SK-N-SH (cell line): Measurements from ENCODE around the gene RFNG. TPM values are rescaled to one million over a fixed set of nuclear protein-coding genes. Genes with fewer than 3 reads are reported as not detected.

ENCODE experiments used
- CTCF ChIA-PET: fragments of 300-600, 350-600 bp; formaldehyde crosslinking; extraction: SDS; loops from one replicate; lab custom pipeline; 2021; lab: Yijun Ruan, JAX
- POLR2A ChIA-PET: fragments of 350-600 bp; sonication (Branson Sonifier 250); formaldehyde crosslinking; extraction: SDS; loops from one replicate; lab custom pipeline; 2020; ENCODE audit warnings: antibody characterized with exemption, inconsistent platforms; lab: Yijun Ruan, JAX
- DNase-seq: peaks from one replicate; pipeline ENCODE4 v3.0.0; 2012
- H2AFZ ChIP-seq: fragments of 200-600 bp; sonication (generic); 2 replicates; pipeline ENCODE4 v1.8.1; 2016; ENCODE audit warnings: antibody characterized with exemption, mild to moderate bottlenecking, low read depth
- H3F3A ChIP-seq: fragments of 200-600 bp; sonication (generic); replicated peaks from 2 replicates; pipeline ENCODE3; 2016; ENCODE audit warnings: antibody characterized with exemption, mild to moderate bottlenecking; ENCODE audit not compliant: insufficient read depth
- H3K27ac ChIP-seq, 2 experiments: fragments of 200-500 bp in 1 of 2; fragments of 200-600 bp in 1 of 2; sonication (Bioruptor generic) in 1 of 2; sonication (generic), shearing (Covaris generic) in 1 of 2; 2 replicates each; pipeline versions ENCODE4 v1.5.1 to v1.6.1; 2014 to 2016; ENCODE audit warnings: low read depth in 2 of 2, inconsistent platforms in 1 of 2, low read length in 1 of 2, mild to moderate bottlenecking in 1 of 2, mixed read lengths in 1 of 2
- H3K27me3 ChIP-seq: fragments of 200-600 bp; sonication (generic), shearing (Covaris generic); 2 replicates; pipeline ENCODE4 v1.6.1; 2016; ENCODE audit warnings: mixed run types; ENCODE audit not compliant: insufficient read depth
- H3K36me3 ChIP-seq, 2 experiments: fragments of 200-500 bp in 1 of 2; fragments of 200-600 bp in 1 of 2; sonication (Bioruptor generic) in 1 of 2; sonication (generic) in 1 of 2; replicated peaks in 1 of 2; 2 replicates each; pipeline versions ENCODE3 to v1.5.1; 2014 to 2016; ENCODE audit warnings: low read length in 1 of 2, mild to moderate bottlenecking in 1 of 2; ENCODE audit not compliant: insufficient read depth in 2 of 2, control insufficient read depth in 1 of 2
- H3K4me1 ChIP-seq, 2 experiments: fragments of 200-500 bp in 1 of 2; fragments of 200-600 bp in 1 of 2; sonication (Bioruptor generic) in 1 of 2; sonication (generic), shearing (Covaris generic) in 1 of 2; 2 replicates each; pipeline versions ENCODE4 v1.5.1 to v1.6.1; 2014 to 2016; ENCODE audit warnings: low read depth in 1 of 2, low read length in 1 of 2, mixed run types in 1 of 2; ENCODE audit not compliant: insufficient read depth in 2 of 2, control insufficient read depth in 1 of 2
- H3K4me2 ChIP-seq: fragments of 200-600 bp; sonication (generic), shearing (Covaris generic); 2 replicates; pipeline ENCODE4 v1.6.1; 2017; ENCODE audit warnings: mixed run types
- H3K4me3 ChIP-seq, 2 experiments: fragments of 200-500 bp in 1 of 2; fragments of 200-600 bp in 1 of 2; sonication (Bioruptor generic) in 1 of 2; sonication (generic), shearing (Covaris generic) in 1 of 2; 2 replicates each; pipeline versions ENCODE4 v1.5.1 to v1.8.1; 2014 to 2016; ENCODE audit warnings: low read depth in 2 of 2, inconsistent platforms in 1 of 2, low read length in 1 of 2, mild to moderate bottlenecking in 1 of 2, mixed read lengths in 1 of 2, moderate library complexity in 1 of 2
- H3K79me2 ChIP-seq: fragments of 200-600 bp; sonication (generic); 2 replicates; pipeline ENCODE4 v1.8.1; 2017; ENCODE audit warnings: mild to moderate bottlenecking; ENCODE audit not compliant: insufficient read depth
- H3K9ac ChIP-seq: fragments of 200-600 bp; sonication (generic); 2 replicates; pipeline ENCODE4 v1.6.1; 2017; ENCODE audit warnings: mixed run types
- H3K9me2 ChIP-seq: fragments of 200-600 bp; sonication (generic); 2 replicates; pipeline ENCODE4 v1.6.1; 2017; ENCODE audit warnings: mixed run types
- H3K9me3 ChIP-seq: fragments of 200-600 bp; sonication (generic); 2 replicates; pipeline ENCODE4 v1.6.1; 2017; ENCODE audit warnings: mixed run types, mild to moderate bottlenecking, moderate library complexity
- H4K20me1 ChIP-seq: fragments of 200-600 bp; sonication (generic); 2 replicates; pipeline ENCODE4 v1.6.1; 2017; ENCODE audit warnings: mild to moderate bottlenecking, mixed run types; ENCODE audit not compliant: insufficient read depth
- ELF1 ChIP-seq: IDR thresholded peaks from 2 replicates; pipeline ENCODE4 v1.4.0; 2012
- EP300 ChIP-seq, 2 experiments: IDR thresholded peaks; 2 replicates each; pipeline versions ENCODE4 v1.4.0 to v1.6.1; 2012; ENCODE audit warnings: borderline replicate concordance in 1 of 2, low read depth in 1 of 2, low read length in 1 of 2
- GABPA ChIP-seq: IDR thresholded peaks from 2 replicates; pipeline ENCODE4 v1.4.0; 2012; ENCODE audit warnings: low read depth, mild to moderate bottlenecking
- GATA2 ChIP-seq: sonication (generic); formaldehyde crosslinking; IDR thresholded peaks from 2 replicates; pipeline ENCODE4 v1.5.0; 2020; ENCODE audit warnings: mild to moderate bottlenecking, missing genetic modification reagents
- MEF2A ChIP-seq: IDR thresholded peaks from 2 replicates; pipeline ENCODE4 v1.4.0; 2012; ENCODE audit warnings: low read depth, borderline replicate concordance
- NRF1 ChIP-seq: IDR thresholded peaks from 2 replicates; pipeline ENCODE4 v1.6.1; 2012; ENCODE audit warnings: low read depth, mild to moderate bottlenecking, low read length
- RAD21 ChIP-seq: IDR thresholded peaks from 2 replicates; pipeline ENCODE4 v1.6.1; 2012; ENCODE audit warnings: mild to moderate bottlenecking, low read length
- SMC3 ChIP-seq: IDR thresholded peaks from 2 replicates; pipeline ENCODE4 v1.6.1; 2012; ENCODE audit warnings: low read depth, low read length, improper control_type of control experiment
- TCF12 ChIP-seq: IDR thresholded peaks from 2 replicates; pipeline ENCODE4 v1.4.0; 2012
- YY1 ChIP-seq: IDR thresholded peaks from 2 replicates; pipeline ENCODE4 v1.4.0; 2012; ENCODE audit warnings: low read depth, mild to moderate bottlenecking
- WGBS: methylation state at CpG from one replicate; pipeline ENCODE4 v1.1.6; 2017; ENCODE audit warnings: low lambda C conversion rate; 5-methylcytosine and 5-hydroxymethylcytosine counted together
- polyA plus RNA-seq, 3 experiments: library from polyadenylated mRNA; depleted of rRNA; stranded (reverse); fragments of >200 nt; gene quantifications; 2 replicates each; pipeline ENCODE4 v1.2.3, GENCODE V29; 2012
- TF ChIP-seq, protein P1 (sequence below): fragments of 150-350 bp; IDR thresholded peaks from 2 replicates; pipeline ENCODE4 v1.6.1; 2016; ENCODE audit warnings: mild to moderate bottlenecking, low read depth, low read length
- TF ChIP-seq, protein P2 (sequence below): IDR thresholded peaks from 2 replicates; pipeline ENCODE4 v1.4.0; 2012; ENCODE audit warnings: low read depth
- TF ChIP-seq, protein P3 (sequence below): IDR thresholded peaks from 2 replicates; pipeline ENCODE4 v1.4.0; 2012; ENCODE audit warnings: low read depth, borderline replicate concordance
- TF ChIP-seq, protein P4 (sequence below): fragments of 200-600 bp; sonication (generic); IDR thresholded peaks from 2 replicates; pipeline ENCODE4 v1.6.1; 2017; ENCODE audit warnings: antibody characterized with exemption, mild to moderate bottlenecking, moderate library complexity

RFNG gene
- polyA plus RNA-seq, 1 of the 3 experiments (the other 2 are of a cell fraction), result 68.6 TPM

DNA sequence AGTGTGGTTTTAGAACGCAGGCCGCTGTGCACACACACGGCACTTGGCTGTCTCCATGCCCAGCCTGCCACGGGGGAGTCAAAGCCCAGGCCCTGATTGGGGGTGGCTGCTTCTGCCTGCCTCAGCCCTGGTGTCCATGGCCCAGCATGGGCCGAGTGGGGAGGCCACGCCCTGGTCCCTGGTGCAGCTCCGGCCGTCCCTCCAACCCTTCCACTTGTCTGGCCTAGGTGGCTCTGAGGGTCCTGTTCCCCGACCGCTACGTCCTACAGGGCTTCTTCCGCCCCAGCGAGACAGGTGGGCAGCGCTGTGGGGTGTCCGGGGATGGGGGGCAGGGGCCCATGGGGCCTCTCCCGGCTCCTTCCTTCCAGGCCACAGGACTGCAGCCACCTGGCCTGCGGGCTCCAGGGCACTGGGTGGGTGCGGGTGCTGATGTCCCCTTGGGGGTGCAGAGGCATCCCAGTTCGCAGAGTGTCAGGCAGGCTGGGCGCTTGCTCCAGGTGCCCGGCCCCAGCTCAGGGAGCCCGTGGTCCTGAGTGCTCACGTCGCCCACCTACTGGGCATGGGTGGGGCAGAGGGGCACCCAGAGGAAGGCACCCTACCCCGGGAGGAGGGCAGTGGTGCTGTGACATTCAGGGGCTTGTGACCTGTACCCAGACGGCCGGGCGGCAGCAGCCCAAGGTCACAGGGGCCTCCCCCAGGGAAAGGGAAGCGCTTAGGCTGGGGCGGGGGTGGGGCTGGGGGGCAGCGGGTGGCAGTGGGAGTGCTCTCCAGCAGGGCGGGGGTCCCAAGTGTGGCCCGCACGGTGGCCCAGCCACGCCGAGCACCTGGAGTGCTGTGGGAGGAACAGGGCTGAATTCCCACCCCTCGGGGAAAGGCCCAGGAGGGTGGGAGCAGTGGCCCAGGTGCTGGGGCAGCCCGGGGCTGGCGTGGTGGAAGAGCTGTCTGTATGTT is 40.8 kb downstream of the RFNG start:
- no peaks in the 10 kb centered on the region for H3K9me3 ChIP-seq
- H3K9me2 ChIP-seq, result no peaks in the 10 kb centered on the region
- no peaks in the 10 kb centered on the region for H3F3A ChIP-seq
- H3K79me2 ChIP-seq, result peaks cover 3% of the 10 kb centered on the region; the same call in 1 of the 2 replicates
- H3K4me1 ChIP-seq, result peaks cover 14 to 34% of the 10 kb centered on the region in 2 experiments; a peak in 3 of 4 replicates
- no peaks in the 10 kb centered on the region for H4K20me1 ChIP-seq
- ChIA-PET POLR2A (interaction anchor here (0.5 kb wide), 1 partner anchor 34 kb away, joined by 3 read pairs; no protein-coding TSS in a partner anchor), CTCF (interaction anchor here (1.1 to 35.7 kb wide), 3 partner anchors 11 to 45 kb away, joined by 4 to 1216 read pairs (median 68); partner anchors contain the start of genes CENPX, LRRC45 and NOTUM)
- no peak for DNase-seq
- H2AFZ ChIP-seq, result no peak overlapping the region
- TF ChIP-seq TCF12, result no peak
- H3K4me3 ChIP-seq, result no peak overlapping the region
- H3K9ac ChIP-seq, result no peak overlapping the region
- WGBS, result 96% methylated on average over 19 of the region's 39 CpGs
- H3K27me3 ChIP-seq, result no peaks in the 10 kb centered on the region
- H3K36me3 ChIP-seq, result no peaks in the 10 kb centered on the region
- no peak overlapping the region for H3K4me2 ChIP-seq
- no peak overlapping the region for H3K27ac ChIP-seq

DNA sequence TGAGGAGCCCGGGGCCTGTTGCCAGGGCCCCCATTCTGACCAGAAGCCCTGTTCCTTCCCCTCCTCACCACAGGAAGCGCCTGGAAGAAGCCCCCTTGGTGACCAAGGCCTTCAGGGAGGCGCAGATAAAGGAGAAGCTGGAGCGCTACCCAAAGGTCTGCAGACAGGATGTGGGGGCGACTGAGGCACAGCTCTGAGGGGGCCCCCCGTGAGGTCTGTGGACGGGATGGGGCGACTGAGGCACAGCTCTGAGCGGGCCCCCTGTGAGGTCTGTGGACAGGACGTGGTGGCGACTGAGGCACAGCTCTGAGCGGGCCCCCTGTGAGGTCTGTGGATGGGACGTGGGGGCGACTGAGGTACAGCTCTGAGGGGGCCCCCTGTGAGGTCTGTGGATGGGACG is 42.2 kb downstream of the RFNG start:
- ChIA-PET POLR2A (interaction anchor here (0.6 kb wide), 1 partner anchor 31 kb away, joined by 4 read pairs; no protein-coding TSS in a partner anchor), CTCF (interaction anchor here (6.6 to 35.7 kb wide), 2 partner anchors 12 to 43 kb away, joined by 68 to 1216 read pairs; partner anchors contain the start of genes CENPX, LRRC45 and NOTUM)
- no peaks in the 10 kb centered on the region for H4K20me1 ChIP-seq
- H3K4me2 ChIP-seq, result no peak overlapping the region
- H3K9me3 ChIP-seq, result no peaks in the 10 kb centered on the region
- no peaks in the 10 kb centered on the region for H3K36me3 ChIP-seq
- no peak overlapping the region for H3K4me3 ChIP-seq
- H3K27ac ChIP-seq, result no peak overlapping the region
- no peak for DNase-seq
- no peaks in the 10 kb centered on the region for H3K9me2 ChIP-seq
- peaks cover 5% of the 10 kb centered on the region; the same call in 1 of the 2 replicates for H3K79me2 ChIP-seq
- peaks cover 1% of the 10 kb centered on the region for H3F3A ChIP-seq
- H3K9ac ChIP-seq, result no peak overlapping the region
- peaks cover 27 to 34% of the 10 kb centered on the region in 2 experiments; a peak in 3 of 4 replicates for H3K4me1 ChIP-seq
- H3K27me3 ChIP-seq, result no peaks in the 10 kb centered on the region
- TF ChIP-seq SMC3 (no peak), MEF2A (no peak), ELF1 (no peak)
- TF ChIP-seq, protein P1, sequence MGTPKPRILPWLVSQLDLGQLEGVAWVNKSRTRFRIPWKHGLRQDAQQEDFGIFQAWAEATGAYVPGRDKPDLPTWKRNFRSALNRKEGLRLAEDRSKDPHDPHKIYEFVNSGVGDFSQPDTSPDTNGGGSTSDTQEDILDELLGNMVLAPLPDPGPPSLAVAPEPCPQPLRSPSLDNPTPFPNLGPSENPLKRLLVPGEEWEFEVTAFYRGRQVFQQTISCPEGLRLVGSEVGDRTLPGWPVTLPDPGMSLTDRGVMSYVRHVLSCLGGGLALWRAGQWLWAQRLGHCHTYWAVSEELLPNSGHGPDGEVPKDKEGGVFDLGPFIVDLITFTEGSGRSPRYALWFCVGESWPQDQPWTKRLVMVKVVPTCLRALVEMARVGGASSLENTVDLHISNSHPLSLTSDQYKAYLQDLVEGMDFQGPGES, result no peak
- H2AFZ ChIP-seq, result no peak overlapping the region
- WGBS, result 96% methylated on average over 14 of the region's 15 CpGs

DNA sequence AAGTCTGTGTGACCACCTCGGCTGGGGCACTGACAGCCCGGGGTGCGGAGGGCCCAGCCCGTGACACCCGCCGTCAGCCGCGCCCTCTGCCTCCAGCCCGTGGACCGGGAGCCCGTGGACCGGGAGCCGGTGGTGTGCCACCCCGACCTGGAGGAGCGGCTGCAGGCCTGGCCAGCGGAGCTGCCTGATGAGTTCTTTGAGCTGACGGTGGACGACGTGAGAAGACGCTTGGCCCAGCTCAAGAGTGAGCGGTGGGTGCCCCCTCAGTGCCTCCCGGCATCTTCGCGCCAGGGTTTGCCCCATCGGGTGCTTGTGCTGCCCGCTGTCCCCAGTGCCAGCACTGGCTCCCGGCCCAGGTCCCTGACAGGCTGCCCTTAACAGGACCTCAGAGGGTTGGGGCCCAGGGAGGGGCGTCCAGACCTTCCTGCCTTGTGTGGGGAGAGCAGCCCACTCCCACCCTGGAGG is 42.6 kb downstream of the RFNG start:
- H3K4me3 ChIP-seq, result no peak overlapping the region
- H3K36me3 ChIP-seq, result no peaks in the 10 kb centered on the region
- H3K4me2 ChIP-seq, result no peak overlapping the region
- peaks cover 29 to 31% of the 10 kb centered on the region in 2 experiments; a peak in 3 of 4 replicates for H3K4me1 ChIP-seq
- no peaks in the 10 kb centered on the region for H3K9me3 ChIP-seq
- peaks cover 6% of the 10 kb centered on the region for H3F3A ChIP-seq
- peaks cover 5% of the 10 kb centered on the region; the same call in 1 of the 2 replicates for H3K79me2 ChIP-seq
- H3K27me3 ChIP-seq, result no peaks in the 10 kb centered on the region
- POLR2A ChIA-PET, result no interaction called here
- WGBS, result 97% methylated on average over 20 of the region's 28 CpGs
- H4K20me1 ChIP-seq, result no peaks in the 10 kb centered on the region
- CTCF ChIA-PET, result interaction anchor here (0.7 to 35.7 kb wide), 4 partner anchors 13 to 43 kb away, joined by 3 to 1216 read pairs (median 36); partner anchors contain the start of genes CENPX, LRRC45 and NOTUM
- no peak overlapping the region for H3K9ac ChIP-seq
- no peak overlapping the region for H3K27ac ChIP-seq
- no peak for DNase-seq
- H3K9me2 ChIP-seq, result no peaks in the 10 kb centered on the region
- H2AFZ ChIP-seq, result no peak overlapping the region
- no peak for TF ChIP-seq NRF1
- no peak for TF ChIP-seq GATA2 (CRISPR knock-in tag)
- no peak for TF ChIP-seq ELF1
- no peak for TF ChIP-seq TCF12
- no peak for TF ChIP-seq RAD21
- TF ChIP-seq, protein P2, sequence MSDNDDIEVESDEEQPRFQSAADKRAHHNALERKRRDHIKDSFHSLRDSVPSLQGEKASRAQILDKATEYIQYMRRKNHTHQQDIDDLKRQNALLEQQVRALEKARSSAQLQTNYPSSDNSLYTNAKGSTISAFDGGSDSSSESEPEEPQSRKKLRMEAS, result no peak
- no peak for TF ChIP-seq EP300 (IDR thresholded peaks at IDR 0.05; ENCODE audit: borderline replicate concordance in 1 of 2, low read depth in 1 of 2, low read length in 1 of 2)
- TF ChIP-seq YY1, result no peak
- no peak for TF ChIP-seq SMC3
- TF ChIP-seq, protein P3, sequence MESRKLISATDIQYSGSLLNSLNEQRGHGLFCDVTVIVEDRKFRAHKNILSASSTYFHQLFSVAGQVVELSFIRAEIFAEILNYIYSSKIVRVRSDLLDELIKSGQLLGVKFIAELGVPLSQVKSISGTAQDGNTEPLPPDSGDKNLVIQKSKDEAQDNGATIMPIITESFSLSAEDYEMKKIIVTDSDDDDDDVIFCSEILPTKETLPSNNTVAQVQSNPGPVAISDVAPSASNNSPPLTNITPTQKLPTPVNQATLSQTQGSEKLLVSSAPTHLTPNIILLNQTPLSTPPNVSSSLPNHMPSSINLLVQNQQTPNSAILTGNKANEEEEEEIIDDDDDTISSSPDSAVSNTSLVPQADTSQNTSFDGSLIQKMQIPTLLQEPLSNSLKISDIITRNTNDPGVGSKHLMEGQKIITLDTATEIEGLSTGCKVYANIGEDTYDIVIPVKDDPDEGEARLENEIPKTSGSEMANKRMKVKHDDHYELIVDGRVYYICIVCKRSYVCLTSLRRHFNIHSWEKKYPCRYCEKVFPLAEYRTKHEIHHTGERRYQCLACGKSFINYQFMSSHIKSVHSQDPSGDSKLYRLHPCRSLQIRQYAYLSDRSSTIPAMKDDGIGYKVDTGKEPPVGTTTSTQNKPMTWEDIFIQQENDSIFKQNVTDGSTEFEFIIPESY, result no peak
- TF ChIP-seq GABPA, result no peak
- TF ChIP-seq, protein P4, sequence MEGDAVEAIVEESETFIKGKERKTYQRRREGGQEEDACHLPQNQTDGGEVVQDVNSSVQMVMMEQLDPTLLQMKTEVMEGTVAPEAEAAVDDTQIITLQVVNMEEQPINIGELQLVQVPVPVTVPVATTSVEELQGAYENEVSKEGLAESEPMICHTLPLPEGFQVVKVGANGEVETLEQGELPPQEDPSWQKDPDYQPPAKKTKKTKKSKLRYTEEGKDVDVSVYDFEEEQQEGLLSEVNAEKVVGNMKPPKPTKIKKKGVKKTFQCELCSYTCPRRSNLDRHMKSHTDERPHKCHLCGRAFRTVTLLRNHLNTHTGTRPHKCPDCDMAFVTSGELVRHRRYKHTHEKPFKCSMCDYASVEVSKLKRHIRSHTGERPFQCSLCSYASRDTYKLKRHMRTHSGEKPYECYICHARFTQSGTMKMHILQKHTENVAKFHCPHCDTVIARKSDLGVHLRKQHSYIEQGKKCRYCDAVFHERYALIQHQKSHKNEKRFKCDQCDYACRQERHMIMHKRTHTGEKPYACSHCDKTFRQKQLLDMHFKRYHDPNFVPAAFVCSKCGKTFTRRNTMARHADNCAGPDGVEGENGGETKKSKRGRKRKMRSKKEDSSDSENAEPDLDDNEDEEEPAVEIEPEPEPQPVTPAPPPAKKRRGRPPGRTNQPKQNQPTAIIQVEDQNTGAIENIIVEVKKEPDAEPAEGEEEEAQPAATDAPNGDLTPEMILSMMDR, result no peak
